Sigmoid colon (tissue), 7 donors: Measurements from ENCODE around the gene MRPL28. TPM values are rescaled to one million over a fixed set of nuclear protein-coding genes. Genes with fewer than 3 reads are reported as not detected.
"Not testable (repeated sequence)": the region's sequence is repeated elsewhere in the genome, so short reads cannot be mapped to it uniquely, and the experiment has no call there.

Experiments
- DNase-seq: peaks from one replicate; pipeline ENCODE4 v3.0.0-alpha.2; 2019
- H3K27ac ChIP-seq, 4 donors: fragments of 200-600 bp; sonication (generic); one replicate each; pipeline ENCODE4 v1.5.1; 2016 to 2019; ENCODE audit warnings: mild to moderate bottlenecking in 1 of 4
- H3K27me3 ChIP-seq, 3 donors: fragments of 200-600 bp; sonication (generic); one replicate each; pipeline ENCODE4 v1.5.1; 2019; ENCODE audit warnings: mild to moderate bottlenecking in 1 of 3
- H3K36me3 ChIP-seq, 4 donors: fragments of 200-600 bp; sonication (generic); one replicate each; pipeline ENCODE4 v1.5.1; 2016 to 2019
- H3K4me1 ChIP-seq, 4 donors: fragments of 200-600 bp; sonication (generic); one replicate each; pipeline ENCODE4 v1.5.1; 2017 to 2019
- H3K4me3 ChIP-seq, 4 donors: fragments of 200-600 bp; sonication (generic); one replicate each; pipeline ENCODE4 v1.5.1; 2017 to 2019; ENCODE audit warnings: mild to moderate bottlenecking in 2 of 4, moderate library complexity in 1 of 4
- H3K9me3 ChIP-seq, 4 donors: fragments of 200-600 bp in 3 of 4; sonication (generic) in 3 of 4; one replicate each; pipeline versions ENCODE4 v1.5.1 to v1.6.1; 2013 to 2019
- EP300 ChIP-seq, 4 donors: sonication (generic); formaldehyde crosslinking; IDR thresholded peaks; one replicate each; pipeline ENCODE4 v1.6.1; 2017; ENCODE audit warnings: antibody characterized with exemption in 4 of 4
- POLR2A ChIP-seq, 2 donors: fragments of 450-650 bp; IDR thresholded peaks; one replicate each; pipeline ENCODE4 v1.6.1; 2016; ENCODE audit warnings: antibody characterized with exemption in 2 of 2, mild to moderate bottlenecking in 2 of 2, moderate library complexity in 2 of 2
- POLR2AphosphoS5 ChIP-seq, 4 donors: sonication (generic); formaldehyde crosslinking; IDR thresholded peaks; one replicate each; pipeline ENCODE4 v1.6.1; 2017; ENCODE audit warnings: antibody characterized with exemption in 4 of 4
- WGBS, 2 donors: extraction: QIAGEN DNeasy Blood & Tissue Kit; methylation state at CpG; one replicate each; pipeline ENCODE4 v1.1.7; 2013; 5-methylcytosine and 5-hydroxymethylcytosine counted together
- intact Hi-C: fragments of 100-400 bp; cut with DNase I; formaldehyde crosslinking; loops from one replicate; pipeline ENCODE4 v1.15.1; 2023
- polyA plus RNA-seq, 3 donors: library from polyadenylated mRNA; stranded (reverse); fragments of 200-250 nt; gene quantifications; one replicate each; pipeline ENCODE4 v1.2.3, GENCODE V29; 2013
- total RNA-seq, 4 donors: library from RNA; depleted of rRNA; stranded (reverse); fragments of >200 nt; gene quantifications; one replicate each; pipeline ENCODE4 v1.1.0, GENCODE V29; 2016
- TF ChIP-seq, protein P1 (sequence below), 4 experiments: fragments of 450-650 bp in 3 of 4; fragments of 200-600 bp in 1 of 4; IDR thresholded peaks; one replicate each; pipeline ENCODE4 v1.5.1; 2016 to 2019; ENCODE audit warnings: antibody characterized with exemption in 4 of 4, mild to moderate bottlenecking in 3 of 4, moderate library complexity in 2 of 4
- donor health status: healthy with polysubstance abuse.
- donor health status: Bipolar disorder and iron deficiency.
- donor health status: healthy.

Gene MRPL28
- total and polyA plus RNA-seq, 7 donors = 49.6 to 95.9 (median 74.5) TPM

- H3K4me1 ChIP-seq = peaks cover 3 to 41% (median 31%) of the 10 kb centered on the region in 4 donors
- intact Hi-C loops = no loop called here
- no peak for DNase-seq
- H3K27me3 ChIP-seq = no peaks in the 10 kb centered on the region
- H3K36me3 ChIP-seq = peaks cover 4 to 33% (median 27%) of the 10 kb centered on the region in 4 donors
- no peaks in the 10 kb centered on the region for H3K9me3 ChIP-seq
- TF ChIP-seq, protein P1, sequence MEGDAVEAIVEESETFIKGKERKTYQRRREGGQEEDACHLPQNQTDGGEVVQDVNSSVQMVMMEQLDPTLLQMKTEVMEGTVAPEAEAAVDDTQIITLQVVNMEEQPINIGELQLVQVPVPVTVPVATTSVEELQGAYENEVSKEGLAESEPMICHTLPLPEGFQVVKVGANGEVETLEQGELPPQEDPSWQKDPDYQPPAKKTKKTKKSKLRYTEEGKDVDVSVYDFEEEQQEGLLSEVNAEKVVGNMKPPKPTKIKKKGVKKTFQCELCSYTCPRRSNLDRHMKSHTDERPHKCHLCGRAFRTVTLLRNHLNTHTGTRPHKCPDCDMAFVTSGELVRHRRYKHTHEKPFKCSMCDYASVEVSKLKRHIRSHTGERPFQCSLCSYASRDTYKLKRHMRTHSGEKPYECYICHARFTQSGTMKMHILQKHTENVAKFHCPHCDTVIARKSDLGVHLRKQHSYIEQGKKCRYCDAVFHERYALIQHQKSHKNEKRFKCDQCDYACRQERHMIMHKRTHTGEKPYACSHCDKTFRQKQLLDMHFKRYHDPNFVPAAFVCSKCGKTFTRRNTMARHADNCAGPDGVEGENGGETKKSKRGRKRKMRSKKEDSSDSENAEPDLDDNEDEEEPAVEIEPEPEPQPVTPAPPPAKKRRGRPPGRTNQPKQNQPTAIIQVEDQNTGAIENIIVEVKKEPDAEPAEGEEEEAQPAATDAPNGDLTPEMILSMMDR (IDR thresholded peaks at IDR 0.05) = no peak
- TF ChIP-seq POLR2AphosphoS5 (IDR thresholded peaks at IDR 0.05) = no peak
- no peak for TF ChIP-seq POLR2A (IDR thresholded peaks at IDR 0.05)
- TF ChIP-seq EP300 (IDR thresholded peaks at IDR 0.05) = no peak
- WGBS, 2 donors = 23 to 72% methylated on average over 16 of the region's 16 CpGs
- no peak overlapping the region for H3K4me3 ChIP-seq
- H3K27ac ChIP-seq = no peak overlapping the region
These were observed 9.0 kb upstream of the MRPL28 start for GRCh38 chr16:379183-379960.

GRCh38 chr16:378821-379182 lies 8.5 kb upstream of the MRPL28 start:
- 52 to 76% methylated on average over 14 of the region's 14 CpGs for WGBS, 2 donors
- intact Hi-C loops = no loop called here
- TF ChIP-seq EP300 (IDR thresholded peaks at IDR 0.05) (no peak), POLR2A (IDR thresholded peaks at IDR 0.05) (no peak), POLR2AphosphoS5 (IDR thresholded peaks at IDR 0.05) (no peak)
- TF ChIP-seq, protein P1 (IDR thresholded peaks at IDR 0.05) = no peak

GRCh38 chr16:378113-378820 lies 7.9 kb upstream of the MRPL28 start:
- H3K27me3 ChIP-seq, intact Hi-C loops, H3K27ac ChIP-seq, DNase-seq, H3K4me3 ChIP-seq, H3K9me3 ChIP-seq: not testable (repeated sequence)
- Histone ChIP-seq H3K4me1 (peaks cover 3 to 33% (median 24%) of the 10 kb centered on the region in 4 donors), H3K36me3 (peaks cover 4 to 44% (median 28%) of the 10 kb centered on the region in 4 donors)
- WGBS, 2 donors = 92 to 93% methylated on average over 36 of the region's 36 CpGs

More at GRCh38 chr16:378821-379182, 8.5 kb upstream of the MRPL28 start:
- peaks cover 4 to 38% (median 28%) of the 10 kb centered on the region in 4 donors for H3K36me3 ChIP-seq
- DNase-seq = no peak
- no peak overlapping the region for H3K4me3 ChIP-seq
- no peak overlapping the region for H3K27ac ChIP-seq
- H3K4me1 ChIP-seq = peaks cover 3 to 38% (median 29%) of the 10 kb centered on the region in 4 donors
- no peaks in the 10 kb centered on the region for H3K9me3 ChIP-seq
- H3K27me3 ChIP-seq = no peaks in the 10 kb centered on the region

DNA sequence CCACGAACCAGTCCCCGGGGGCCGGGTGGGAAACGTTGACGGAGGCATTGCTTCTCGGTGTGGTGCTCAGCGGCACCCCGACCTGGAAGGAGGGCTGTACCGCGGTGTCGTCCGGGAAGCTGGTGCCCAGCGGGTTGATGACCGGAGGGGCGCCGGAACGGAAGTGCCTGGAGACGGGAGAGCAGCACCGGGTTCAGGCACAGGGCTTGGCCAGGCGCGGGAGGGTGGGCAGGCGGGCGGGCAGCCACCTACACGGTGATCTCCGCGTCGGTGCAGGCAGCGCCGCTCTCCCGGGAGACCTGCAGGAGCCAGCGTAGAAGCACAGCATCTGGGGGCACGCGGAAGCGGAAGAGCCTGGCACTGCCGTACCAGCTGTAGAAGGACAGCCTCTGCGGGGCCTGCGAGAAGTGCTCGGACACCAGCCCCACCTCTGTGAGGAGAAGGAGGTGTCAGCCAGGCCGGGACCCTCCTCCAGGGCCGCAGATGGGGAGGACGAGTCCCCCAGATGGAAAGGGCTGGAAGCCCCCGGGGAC lies 7.1 kb upstream of the MRPL28 start:
- Histone ChIP-seq H3K27ac (no peak overlapping the region), H3K4me1 (peaks cover 3 to 25% (median 16%) of the 10 kb centered on the region in 4 donors), H3K4me3 (no peak overlapping the region), H3K27me3 (no peaks in the 10 kb centered on the region), H3K36me3 (peaks cover 4 to 52% (median 29%) of the 10 kb centered on the region in 4 donors), H3K9me3 (no peaks in the 10 kb centered on the region)
- TF ChIP-seq POLR2AphosphoS5 (IDR thresholded peaks at IDR 0.05) = no peak
- no peak for TF ChIP-seq EP300 (IDR thresholded peaks at IDR 0.05)
- TF ChIP-seq POLR2A (IDR thresholded peaks at IDR 0.05) = no peak
- TF ChIP-seq, protein P1 (IDR thresholded peaks at IDR 0.05) = no peak
- no peak for DNase-seq
- WGBS, 2 donors = 93 to 95% methylated on average over 42 of the region's 42 CpGs
- intact Hi-C loops = no loop called here

- Histone ChIP-seq H3K36me3 (peaks cover 4 to 57% (median 31%) of the 10 kb centered on the region in 4 donors), H3K4me1 (peaks cover 3 to 23% (median 15%) of the 10 kb centered on the region in 4 donors), H3K9me3 (no peaks in the 10 kb centered on the region), H3K27ac (no peak overlapping the region), H3K4me3 (no peak overlapping the region), H3K27me3 (no peaks in the 10 kb centered on the region)
- TF ChIP-seq POLR2A (IDR thresholded peaks at IDR 0.05) (no peak), POLR2AphosphoS5 (IDR thresholded peaks at IDR 0.05) (no peak), EP300 (IDR thresholded peaks at IDR 0.05) (no peak)
- TF ChIP-seq, protein P1 (IDR thresholded peaks at IDR 0.05) = no peak
- DNase-seq = no peak
- intact Hi-C loops = no loop called here
- WGBS, 2 donors = 93 to 94% methylated on average over 26 of the region's 26 CpGs
These were observed 6.6 kb upstream of the MRPL28 start for GRCh38 chr16:376817-377418.
